EL (cell line): ENCODE results near the gene GNL1.
A peak's percentile ranks its signal among the peaks of the same experiment; 100 is the strongest.
"Not testable (repeated sequence)": the region's sequence is repeated elsewhere in the genome, so short reads cannot be mapped to it uniquely, and the experiment has no call there.

Experiments used
- DNase-seq: peaks from one replicate; pipeline ENCODE4 v3.0.0-alpha.2; 2016

The GNL1 gene

DNA sequence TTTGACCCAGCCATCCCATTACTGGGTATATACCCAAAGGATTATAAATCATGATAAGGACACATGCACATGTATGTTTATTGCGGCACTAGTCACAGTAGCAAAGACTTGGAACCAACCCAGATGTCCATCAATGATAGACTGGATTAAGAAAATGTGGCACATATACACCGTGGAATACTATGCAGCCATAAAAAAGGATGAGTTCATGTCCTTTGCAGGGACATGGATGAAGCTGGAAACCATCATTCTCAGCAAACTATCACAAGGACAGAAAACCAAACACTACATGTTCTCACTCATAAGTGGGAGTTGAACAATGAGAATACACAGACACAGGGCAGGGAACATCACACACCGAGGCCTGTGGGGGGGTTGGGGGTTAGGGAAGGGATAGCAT, 29.8 kb downstream of the GNL1 start:
- DNase-seq, result not testable (repeated sequence)

GRCh38 chr6:30521952-30522351, 34.3 kb downstream of the GNL1 start:
- peak; percentile 32 for DNase-seq

- peak; percentile 74 for DNase-seq
These were observed 35.2 kb downstream of the GNL1 start for GRCh38 chr6:30521082-30521481.

DNA sequence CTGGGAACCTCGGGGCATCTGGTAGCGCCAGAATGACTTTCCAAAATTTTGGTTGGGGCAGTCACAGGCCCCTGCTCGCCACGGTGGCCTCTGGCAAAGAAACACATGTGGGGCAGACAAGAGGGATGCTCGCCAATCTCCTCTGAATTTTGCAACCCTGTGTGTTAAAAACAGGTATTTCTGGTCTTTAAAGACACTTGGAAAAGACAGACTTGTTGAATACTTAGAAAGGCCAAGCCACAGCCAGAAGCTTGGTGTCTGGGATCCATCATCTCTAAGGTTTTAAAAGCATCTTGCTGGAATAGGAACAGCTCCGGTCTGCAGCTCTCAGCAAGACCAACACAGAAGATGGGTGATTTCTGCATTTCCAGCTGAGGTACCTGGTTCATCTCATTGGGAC, 35.8 kb downstream of the GNL1 start:
- DNase-seq, result no peak

DNA sequence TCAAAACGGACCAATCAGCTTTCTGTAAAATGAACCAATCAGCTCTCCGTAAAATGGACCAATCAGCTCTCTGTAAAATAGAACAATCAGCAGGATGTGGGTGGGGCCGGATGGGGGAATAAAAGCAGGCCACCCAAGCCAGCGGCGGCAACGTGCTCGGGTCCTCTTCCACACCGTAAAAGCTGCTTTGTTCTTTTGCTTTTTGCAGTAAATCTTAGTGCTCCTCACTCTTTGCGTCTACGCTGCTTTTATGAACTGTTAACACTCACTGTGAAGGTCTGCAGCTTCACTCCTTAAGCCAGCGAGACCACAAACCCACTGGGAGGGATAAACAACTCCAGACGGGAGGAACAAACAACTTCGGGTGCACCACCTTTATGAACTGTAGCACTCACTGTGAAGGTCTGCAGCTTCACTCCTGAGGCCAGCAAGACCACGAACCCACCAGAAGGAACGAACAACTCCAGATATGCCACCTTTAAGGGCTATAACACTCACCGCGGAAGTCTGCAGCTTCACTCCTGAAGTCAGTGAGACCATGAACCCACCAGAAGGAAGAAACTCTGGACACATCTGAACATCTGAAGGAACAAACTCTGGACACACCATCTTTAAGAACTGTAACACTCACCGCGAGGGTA, 37.7 kb downstream of the GNL1 start:
- DNase-seq, result not testable (repeated sequence)

- not testable (repeated sequence) for DNase-seq
These were observed 38.4 kb downstream of the GNL1 start for GRCh38 chr6:30517767-30518504.

DNA sequence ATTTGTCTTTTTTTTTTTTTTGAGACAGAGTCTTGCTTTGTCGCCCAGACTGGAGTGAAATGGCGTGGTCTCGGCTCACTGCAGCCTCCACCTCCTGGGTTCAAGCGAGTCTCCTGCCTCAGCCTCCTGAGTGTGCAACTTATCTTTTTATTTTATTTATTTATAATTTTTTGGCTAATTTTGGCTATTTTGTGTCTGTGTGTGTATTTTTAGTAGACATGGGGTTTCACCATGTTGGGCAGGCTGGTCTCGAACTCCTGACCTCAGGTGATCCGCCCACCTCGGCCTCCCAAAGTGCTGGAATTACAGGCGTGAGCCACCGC, 39.6 kb downstream of the GNL1 start:
- DNase-seq, result not testable (repeated sequence)

GRCh38 chr6:30515944-30516753, 40.1 kb downstream of the GNL1 start:
- peak; percentile 94 for DNase-seq

DNA sequence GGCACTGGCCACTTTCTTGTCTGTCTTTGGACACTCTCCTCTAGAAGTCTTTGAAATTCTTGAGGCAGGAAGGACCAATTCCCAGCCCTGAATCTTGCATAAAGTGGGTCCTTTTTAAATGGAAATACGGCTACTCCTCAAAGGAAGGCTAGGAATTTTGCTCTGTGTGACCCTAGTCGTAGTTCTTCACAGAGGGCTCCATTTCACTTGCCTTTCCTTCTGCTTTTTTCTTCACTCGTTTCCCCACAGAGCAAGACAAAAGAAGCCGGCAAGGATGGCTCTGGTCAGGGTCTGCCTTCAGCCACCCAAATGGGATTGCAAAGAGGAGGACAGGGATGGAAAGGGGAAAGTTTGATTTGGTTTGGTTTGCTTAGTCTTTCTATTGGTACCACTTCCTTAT, 41.2 kb downstream of the GNL1 start:
- DNase-seq, result no peak

GRCh38 chr6:30513451-30513850, 42.8 kb downstream of the GNL1 start:
- no peak for DNase-seq

DNA sequence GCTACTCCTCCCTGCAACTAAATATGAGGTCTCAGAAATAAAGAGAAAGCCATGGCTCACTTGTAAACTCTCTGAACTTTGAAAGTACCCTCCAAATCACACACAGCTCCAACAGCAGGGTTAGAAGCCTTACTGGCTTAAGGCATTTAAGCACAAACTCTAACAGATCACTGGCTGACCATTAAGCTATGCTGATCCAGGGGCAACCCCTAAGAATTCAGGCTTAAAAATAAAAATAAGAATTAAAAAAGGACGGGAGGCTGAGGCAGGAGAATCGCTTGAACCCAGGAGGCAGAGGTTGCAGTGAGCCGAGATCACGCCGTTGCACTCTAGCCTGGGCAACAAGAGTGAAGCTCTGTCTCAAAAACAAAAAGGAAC, 45.1 kb downstream of the GNL1 start:
- DNase-seq, result no peak

DNA sequence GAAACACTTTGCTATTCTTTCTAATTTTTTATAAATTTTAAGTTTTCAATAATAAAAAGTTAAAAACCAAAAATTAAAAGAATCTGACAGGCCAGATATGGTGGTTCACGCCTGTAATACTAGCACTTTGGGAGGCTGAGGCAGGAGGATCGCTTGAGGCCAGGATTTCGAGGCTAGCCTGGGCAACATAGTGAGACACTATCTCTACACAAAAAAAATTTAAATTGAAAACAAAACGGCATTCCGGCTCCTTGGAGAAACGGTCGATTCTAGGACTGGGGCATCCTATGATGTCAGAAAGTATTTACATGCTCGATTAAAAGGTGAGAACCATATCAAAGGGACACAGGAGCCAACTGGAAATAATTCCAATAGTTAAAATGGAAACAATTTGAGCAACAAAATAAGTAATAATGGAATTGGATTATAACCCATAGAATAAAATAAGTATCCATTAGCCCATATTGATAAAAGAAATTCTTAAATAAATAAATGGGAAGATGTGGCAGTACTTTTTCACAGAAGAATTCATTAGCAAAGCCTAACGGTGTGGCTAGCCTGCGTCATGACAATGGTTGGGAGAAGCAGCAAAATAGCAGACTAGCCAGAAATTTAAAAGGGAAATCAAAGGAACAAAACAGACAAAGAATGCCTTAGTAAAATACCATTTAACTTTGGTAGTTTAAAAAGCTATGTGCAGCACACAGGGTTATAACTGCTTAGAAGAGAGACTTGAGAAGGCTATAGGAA, 45.7 kb downstream of the GNL1 start:
- DNase-seq, result no peak

DNA sequence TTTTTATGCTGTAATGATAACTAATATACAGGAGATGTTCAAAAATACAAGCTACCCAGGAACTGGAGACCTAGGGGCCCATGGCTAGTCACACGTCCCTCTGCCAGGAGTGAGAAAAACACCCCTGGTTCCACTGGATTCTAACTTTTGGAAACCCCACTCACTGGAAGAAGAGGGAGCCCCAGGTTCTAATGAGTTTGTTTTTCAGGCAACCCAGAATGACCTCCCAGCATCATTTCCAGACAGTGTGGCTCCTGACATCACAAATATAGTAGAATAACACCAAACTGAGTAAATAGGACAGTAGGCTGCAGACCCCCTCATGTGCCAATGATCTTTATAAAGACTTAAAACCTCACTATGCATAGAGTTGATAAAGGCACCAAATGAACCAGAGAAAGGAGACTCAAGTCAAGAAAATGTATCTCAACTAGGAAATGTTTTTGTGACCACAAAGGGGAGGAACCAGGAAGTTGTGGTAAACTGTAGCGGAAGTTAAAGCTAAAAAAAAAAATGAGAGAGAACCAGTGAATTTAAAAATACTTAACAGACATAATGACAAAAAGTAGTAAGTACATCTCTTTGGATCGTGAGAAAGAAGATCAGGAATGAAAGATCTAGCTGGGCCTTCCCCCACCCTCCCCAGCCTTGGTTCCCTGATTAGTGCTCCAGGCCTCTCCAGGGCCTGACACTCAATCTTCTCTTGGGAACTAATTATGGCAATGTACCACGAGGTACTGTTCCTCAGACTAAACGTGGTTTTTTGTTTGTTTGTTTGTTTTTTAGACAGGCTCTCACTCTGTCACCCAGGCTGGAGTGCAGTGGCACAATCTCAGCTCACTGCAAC, 47.2 kb downstream of the GNL1 start:
- DNase-seq, result peak; percentile 53

DNA sequence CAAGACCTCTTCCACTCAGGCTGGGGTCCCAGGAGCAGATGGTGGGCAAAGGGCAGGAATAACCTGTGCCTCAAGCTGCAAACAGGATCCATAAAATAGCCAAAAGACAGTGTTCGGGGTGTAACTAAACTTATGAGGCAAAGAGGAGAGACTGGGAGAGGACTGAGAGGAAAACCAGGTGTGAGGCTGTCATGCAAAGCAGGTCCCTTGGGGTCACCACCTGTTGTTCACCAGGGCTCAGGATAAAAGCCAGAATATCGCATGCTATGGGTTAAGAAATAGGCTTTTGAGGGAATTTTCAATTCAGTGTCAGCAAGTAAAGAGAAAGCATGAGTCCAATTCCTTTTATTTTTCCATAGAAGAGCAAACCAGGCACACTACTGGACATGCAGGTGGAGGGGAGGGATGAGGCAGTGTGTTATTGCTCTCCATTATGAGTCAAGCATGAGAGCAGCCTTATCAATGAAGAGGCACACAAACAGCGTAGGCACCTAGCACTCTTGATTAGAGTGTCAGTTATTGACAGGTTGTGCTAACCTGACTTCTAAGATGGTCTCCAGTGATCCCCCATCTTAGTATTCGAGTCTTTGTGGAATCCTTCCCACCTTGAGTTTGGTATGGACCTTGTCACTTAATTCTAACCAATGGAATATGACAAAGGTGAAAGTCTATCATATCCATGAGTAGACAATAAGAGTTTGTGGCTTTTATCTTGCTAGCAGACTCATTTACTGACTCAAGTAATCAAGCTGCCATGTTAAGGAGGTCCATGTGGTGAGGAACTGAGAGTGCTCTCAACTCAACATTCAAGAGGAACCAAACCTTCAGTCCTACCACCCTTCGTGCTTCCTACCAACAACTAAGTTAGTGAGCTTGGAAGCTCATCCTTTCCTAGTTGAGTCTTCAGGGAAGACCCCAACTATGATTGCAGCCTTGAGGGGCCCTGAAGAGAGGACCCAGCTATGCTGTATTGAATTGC, 48.2 kb downstream of the GNL1 start:
- no peak for DNase-seq

DNA sequence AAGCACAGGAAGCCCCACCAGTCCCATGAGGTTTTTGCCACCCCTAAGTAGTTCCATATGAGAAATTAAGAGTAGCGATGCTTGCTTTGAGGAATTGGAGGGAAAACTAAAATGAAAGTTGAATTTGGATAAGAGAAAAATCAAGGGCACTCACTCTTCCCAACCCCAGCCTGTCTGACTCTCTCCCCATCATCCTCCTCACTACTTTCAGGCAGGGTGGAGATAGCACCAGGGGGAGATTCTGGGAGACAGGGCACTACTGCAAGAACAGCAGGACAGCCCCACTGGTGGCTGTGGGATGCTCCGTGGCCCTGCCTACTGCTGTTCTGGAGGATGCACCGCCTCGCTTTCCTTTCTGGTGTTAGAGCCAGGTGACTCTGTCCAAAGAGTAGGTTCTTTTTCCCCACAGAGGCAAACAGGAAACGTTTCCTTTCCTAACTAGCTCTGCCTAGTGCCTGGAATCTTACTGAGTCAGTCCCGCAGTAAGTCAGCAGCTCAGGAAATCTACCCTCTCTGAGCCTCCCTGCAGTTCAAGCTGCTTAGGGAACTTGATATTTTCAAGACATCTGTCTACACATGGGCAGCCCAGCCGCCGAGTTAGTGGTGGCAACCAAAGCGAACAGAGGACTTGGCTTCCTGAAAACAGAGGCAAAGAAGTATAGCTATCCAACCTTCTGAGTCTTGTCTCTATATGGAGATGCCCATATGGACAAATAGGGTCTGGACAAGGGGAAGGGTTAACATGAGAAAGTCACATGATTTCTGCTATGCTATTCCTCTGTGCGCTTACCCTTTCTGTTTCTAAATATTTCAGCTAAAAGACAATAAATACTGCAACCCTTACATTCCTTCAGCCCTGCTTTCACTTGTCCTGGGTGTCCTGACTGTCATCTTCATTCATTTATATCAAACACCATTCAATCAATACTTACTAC, 55.6 kb downstream of the GNL1 start:
- DNase-seq, result peak; percentile 60

DNA sequence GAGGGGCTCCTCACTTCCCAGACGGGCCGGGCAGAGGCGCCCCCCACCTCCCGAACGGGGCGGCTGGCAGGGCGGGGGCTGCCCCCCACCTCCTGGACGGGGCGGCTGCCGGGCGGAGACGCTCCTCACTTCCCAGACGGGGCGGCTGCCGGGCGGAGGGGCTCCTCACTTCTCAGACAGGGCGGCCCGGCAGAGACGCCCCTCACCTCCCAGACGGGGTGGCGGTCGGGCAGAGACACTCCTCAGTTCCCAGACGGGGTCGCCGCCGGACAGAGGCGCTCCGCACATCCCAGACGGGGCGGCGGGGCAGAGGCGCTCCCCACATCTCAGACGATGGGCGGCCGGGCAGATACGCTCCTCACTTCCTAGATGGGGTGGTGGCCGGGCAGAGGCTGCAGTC, 57.6 kb downstream of the GNL1 start:
- DNase-seq, result not testable (repeated sequence)

DNA sequence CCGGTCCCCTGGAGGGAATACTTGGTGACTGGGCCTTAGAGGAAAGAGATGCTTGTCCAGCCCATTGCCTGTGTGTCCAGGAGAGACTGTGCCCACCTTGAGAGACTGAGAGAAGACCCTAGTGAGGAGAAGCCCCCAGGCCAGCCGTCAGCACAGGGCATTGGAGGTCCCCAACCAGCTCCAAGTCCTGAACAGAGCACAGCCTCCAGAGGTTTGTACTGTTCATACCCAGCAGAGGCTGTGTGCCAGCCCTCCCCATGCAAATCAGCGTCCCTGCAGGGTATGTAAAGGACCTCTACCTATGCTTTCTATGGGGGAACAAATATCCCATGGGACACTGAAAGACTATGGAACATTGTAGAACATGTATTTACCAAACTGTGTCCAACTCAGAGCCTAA, 58.6 kb downstream of the GNL1 start:
- no peak for DNase-seq

GRCh38 chr6:30497261-30497599, 59.1 kb downstream of the GNL1 start:
- not testable (repeated sequence) for DNase-seq

GRCh38 chr6:30495993-30496392, 60.3 kb downstream of the GNL1 start:
- no peak for DNase-seq

DNA sequence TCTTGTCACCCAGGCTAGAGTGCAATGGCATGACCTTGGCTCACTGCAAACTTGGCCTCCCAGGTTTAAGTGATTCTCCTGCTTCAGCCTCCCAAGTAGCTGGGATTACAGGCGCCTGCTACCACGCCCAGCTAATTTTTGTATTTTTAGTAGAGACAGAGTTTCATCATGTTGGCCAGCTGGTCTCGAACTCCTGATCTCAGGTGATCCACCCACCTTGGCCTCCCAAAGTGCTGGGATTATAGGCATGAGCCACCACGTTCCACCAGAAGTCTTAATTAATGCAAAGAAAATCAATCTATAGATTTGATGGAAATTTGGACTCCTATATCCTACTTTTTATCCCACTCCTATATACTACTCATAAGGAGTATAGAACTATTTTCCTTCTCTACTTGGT, 61.2 kb downstream of the GNL1 start:
- DNase-seq, result not testable (repeated sequence)
